ENCODE measurements around the gene RAB38.

RAB38 gene

DNA sequence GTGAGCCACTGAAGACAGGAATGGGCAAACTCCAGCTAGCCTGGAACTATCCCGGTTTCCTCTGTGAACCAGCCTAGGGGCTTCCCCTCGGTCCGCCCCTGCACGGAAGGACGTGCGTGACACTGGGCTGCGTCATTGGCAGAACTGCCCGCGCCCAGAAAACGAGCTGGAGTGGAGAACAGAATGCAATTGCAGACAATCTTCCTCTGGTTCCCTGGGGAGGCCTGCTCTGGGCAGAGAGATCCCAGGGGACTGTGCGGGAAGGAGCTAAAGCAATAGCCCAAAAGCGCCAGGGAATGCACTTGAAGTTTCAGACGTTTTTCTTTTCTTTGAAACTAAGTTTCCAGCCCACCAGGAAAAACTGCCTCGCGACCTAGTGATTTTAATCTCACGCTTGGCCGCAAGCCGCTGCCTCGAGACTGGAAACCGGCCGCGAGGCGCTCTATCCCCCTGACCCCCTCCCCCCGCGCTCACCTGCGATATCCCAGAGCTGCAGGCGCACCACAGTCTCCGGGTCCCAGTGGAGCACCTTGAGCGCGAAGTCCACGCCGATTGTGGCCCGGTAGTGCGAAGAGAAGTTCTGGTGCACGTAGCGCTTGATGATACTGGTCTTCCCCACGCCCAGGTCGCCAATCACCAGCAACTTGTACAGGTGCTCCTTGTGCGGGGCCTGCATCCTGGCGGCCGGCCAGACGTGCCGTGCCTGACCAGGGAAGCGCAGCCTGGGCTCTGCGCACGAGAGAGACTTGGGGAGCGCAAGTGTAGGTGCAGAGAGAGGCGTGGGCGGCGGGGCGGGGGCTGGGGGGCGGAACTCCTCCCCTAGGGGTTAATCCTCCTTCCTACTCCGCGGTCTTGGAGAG is at the start of gene RAB38:
TSS of gene RAB38 (minus strand) at position 735 of the 860 bp plus-strand sequence. CDS start at position 676, 59 bp downstream.
- ChIA-PET POLR2A (no interaction called here), CTCF (no interaction called here)
- DNase-seq (ENCODE audit: extremely low spot score): peak; percentile 18
- no peak for TF ChIP-seq ZNF384 (IDR thresholded peaks at IDR 0.05)
- no peak for TF ChIP-seq HDGF (IDR thresholded peaks at IDR 0.05; ENCODE audit: borderline replicate concordance)
- no peak for TF ChIP-seq ELF4 (IDR thresholded peaks at IDR 0.05)
- TF ChIP-seq TARDBP (IDR thresholded peaks at IDR 0.05): no peak
- no peak for TF ChIP-seq FOXA1 (IDR thresholded peaks at IDR 0.05)
- TF ChIP-seq CTBP1 (IDR thresholded peaks at IDR 0.05; ENCODE audit: borderline replicate concordance): no peak
- TF ChIP-seq LEF1 (IDR thresholded peaks at IDR 0.05; ENCODE audit: borderline replicate concordance): no peak
- no peak for TF ChIP-seq SP1 (IDR thresholded peaks at IDR 0.05)
- no peak for TF ChIP-seq FOXM1 (IDR thresholded peaks at IDR 0.05; ENCODE audit: borderline replicate concordance)
- TF ChIP-seq, protein P1, sequence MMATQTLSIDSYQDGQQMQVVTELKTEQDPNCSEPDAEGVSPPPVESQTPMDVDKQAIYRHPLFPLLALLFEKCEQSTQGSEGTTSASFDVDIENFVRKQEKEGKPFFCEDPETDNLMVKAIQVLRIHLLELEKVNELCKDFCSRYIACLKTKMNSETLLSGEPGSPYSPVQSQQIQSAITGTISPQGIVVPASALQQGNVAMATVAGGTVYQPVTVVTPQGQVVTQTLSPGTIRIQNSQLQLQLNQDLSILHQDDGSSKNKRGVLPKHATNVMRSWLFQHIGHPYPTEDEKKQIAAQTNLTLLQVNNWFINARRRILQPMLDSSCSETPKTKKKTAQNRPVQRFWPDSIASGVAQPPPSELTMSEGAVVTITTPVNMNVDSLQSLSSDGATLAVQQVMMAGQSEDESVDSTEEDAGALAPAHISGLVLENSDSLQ (IDR thresholded peaks at IDR 0.05): no peak
- TF ChIP-seq NFRKB (IDR thresholded peaks at IDR 0.05): no peak
- no peak for TF ChIP-seq L3MBTL2 (conservative IDR thresholded peaks at IDR 0.05)
- TF ChIP-seq ARNT (IDR thresholded peaks at IDR 0.05): no peak
- no peak for TF ChIP-seq SUZ12 (IDR thresholded peaks at IDR 0.05)
- no peak for TF ChIP-seq FOXK2 (IDR thresholded peaks at IDR 0.05)
- TF ChIP-seq BHLHE40 (IDR thresholded peaks at IDR 0.05; ENCODE audit: borderline replicate concordance): no peak

DNA sequence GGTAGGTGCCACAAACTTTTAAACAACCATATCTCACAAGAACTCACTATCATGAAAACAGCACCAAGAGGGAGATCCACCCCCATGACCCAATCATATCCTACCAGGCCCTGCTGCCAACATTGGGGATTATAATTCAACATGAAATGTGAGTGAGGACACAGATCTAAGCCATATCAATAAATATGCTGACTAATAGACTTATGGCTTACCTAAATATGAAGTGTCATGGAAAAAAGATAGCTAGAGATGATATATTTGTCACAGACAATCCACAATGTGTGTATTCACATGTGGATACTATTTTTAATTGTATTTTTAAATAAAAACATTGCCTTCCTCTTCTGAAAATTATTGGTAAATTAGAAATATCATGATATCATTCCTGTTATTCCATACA is 38.2 kb upstream of the RAB38 start:
- POLR2A ChIA-PET: no interaction called here

DNA sequence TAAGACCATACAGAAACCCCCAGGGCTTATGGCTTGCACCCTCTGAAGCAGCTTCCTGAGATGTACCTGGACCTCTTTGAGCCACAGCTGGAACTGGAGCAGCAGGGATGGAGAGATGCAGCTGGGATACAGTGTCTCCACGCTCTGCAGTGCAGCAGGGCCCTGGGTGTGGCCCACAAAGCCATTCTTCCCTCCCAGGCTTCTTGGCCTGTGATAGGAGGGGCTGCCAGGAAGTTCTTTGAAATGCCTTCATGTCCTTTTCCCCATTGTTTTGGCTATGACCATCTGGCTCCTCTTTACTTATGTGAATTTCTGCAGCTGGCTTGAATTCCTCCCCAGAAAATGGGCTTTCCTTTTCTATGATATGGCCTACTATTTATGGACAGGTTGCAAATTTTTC is 37.1 kb upstream of the RAB38 start:
- POLR2A ChIA-PET: no interaction called here
- TF ChIP-seq L3MBTL2 (conservative IDR thresholded peaks at IDR 0.05) (no peak), ELF4 (IDR thresholded peaks at IDR 0.05) (no peak), CTBP1 (IDR thresholded peaks at IDR 0.05; ENCODE audit: borderline replicate concordance) (no peak), ARNT (IDR thresholded peaks at IDR 0.05) (no peak), HDGF (IDR thresholded peaks at IDR 0.05; ENCODE audit: borderline replicate concordance) (no peak), NFRKB (IDR thresholded peaks at IDR 0.05) (no peak)
- no peak for DNase-seq (ENCODE audit: extremely low spot score)
- CTCF ChIA-PET: no interaction called here

More for the DNA sequence above, 38.2 kb upstream of the RAB38 start:
- CTCF ChIA-PET: no interaction called here
- TF ChIP-seq CTBP1 (IDR thresholded peaks at IDR 0.05; ENCODE audit: borderline replicate concordance) (no peak), LEF1 (IDR thresholded peaks at IDR 0.05; ENCODE audit: borderline replicate concordance) (no peak), ZNF384 (IDR thresholded peaks at IDR 0.05) (no peak), L3MBTL2 (conservative IDR thresholded peaks at IDR 0.05) (no peak), SUZ12 (IDR thresholded peaks at IDR 0.05) (no peak), SP1 (IDR thresholded peaks at IDR 0.05) (no peak), FOXM1 (IDR thresholded peaks at IDR 0.05; ENCODE audit: borderline replicate concordance) (no peak), FOXK2 (IDR thresholded peaks at IDR 0.05) (no peak), NFRKB (IDR thresholded peaks at IDR 0.05) (no peak), BHLHE40 (IDR thresholded peaks at IDR 0.05; ENCODE audit: borderline replicate concordance) (no peak), HDGF (IDR thresholded peaks at IDR 0.05; ENCODE audit: borderline replicate concordance) (no peak), ARNT (IDR thresholded peaks at IDR 0.05) (no peak), TARDBP (IDR thresholded peaks at IDR 0.05) (no peak), FOXA1 (IDR thresholded peaks at IDR 0.05) (no peak)
- TF ChIP-seq, protein P1 (IDR thresholded peaks at IDR 0.05): no peak
- DNase-seq (ENCODE audit: extremely low spot score): no peak

DNA sequence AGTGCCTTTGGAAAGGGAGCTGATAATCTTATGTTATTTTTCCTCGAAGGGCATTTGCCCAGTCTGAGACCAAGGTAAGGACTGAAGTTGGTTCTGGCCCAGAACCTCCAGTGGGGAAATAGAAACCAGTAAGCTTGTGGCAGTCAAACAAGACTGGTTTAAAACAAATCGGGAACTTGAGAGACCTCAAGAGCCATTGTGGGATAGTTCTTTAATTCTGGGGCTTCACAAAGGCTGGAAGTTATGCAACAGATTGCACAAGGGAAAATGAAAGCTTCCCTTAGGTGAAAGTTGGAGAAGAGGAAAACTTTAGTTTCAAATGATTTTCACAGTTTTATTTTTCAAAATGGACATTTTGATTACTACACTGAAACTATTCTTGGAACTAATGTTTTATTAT is 33.5 kb upstream of the RAB38 start:
- TF ChIP-seq LEF1 (IDR thresholded peaks at IDR 0.05; ENCODE audit: borderline replicate concordance): no peak
- no peak for TF ChIP-seq ARNT (IDR thresholded peaks at IDR 0.05)
- no peak for TF ChIP-seq CTBP1 (IDR thresholded peaks at IDR 0.05; ENCODE audit: borderline replicate concordance)
- no peak for TF ChIP-seq SUZ12 (IDR thresholded peaks at IDR 0.05)
- TF ChIP-seq, protein P1 (IDR thresholded peaks at IDR 0.05): no peak
- no peak for TF ChIP-seq FOXM1 (IDR thresholded peaks at IDR 0.05; ENCODE audit: borderline replicate concordance)
- TF ChIP-seq TARDBP (IDR thresholded peaks at IDR 0.05): no peak
- no peak for TF ChIP-seq FOXK2 (IDR thresholded peaks at IDR 0.05)
- no peak for TF ChIP-seq BHLHE40 (IDR thresholded peaks at IDR 0.05; ENCODE audit: borderline replicate concordance)
- TF ChIP-seq HDGF (IDR thresholded peaks at IDR 0.05; ENCODE audit: borderline replicate concordance): no peak
- no peak for TF ChIP-seq SP1 (IDR thresholded peaks at IDR 0.05)
- TF ChIP-seq NFRKB (IDR thresholded peaks at IDR 0.05): no peak
- no peak for TF ChIP-seq ZNF384 (IDR thresholded peaks at IDR 0.05)
- no peak for TF ChIP-seq L3MBTL2 (conservative IDR thresholded peaks at IDR 0.05)
- CTCF ChIA-PET: no interaction called here
- DNase-seq (ENCODE audit: extremely low spot score): no peak
- POLR2A ChIA-PET: no interaction called here

DNA sequence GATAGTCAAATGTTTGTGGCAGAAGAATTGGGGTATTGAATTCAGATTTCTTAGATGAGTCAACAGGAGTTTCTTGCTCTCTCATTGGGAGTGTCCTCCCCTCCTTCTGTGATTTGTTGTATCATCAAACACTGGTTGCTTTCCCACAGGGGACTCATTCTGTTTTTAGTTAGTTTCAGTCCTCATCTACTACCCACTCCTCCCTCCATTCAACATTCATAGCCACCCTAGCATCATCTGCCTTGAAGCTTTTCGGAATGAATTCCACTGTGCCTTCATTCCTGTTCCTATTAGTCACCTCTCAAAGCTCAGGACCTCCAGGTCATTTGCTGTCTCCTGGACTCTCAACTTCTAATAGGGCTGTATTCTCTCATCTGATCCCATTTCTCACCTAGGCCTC is 31.5 kb upstream of the RAB38 start:
- DNase-seq (ENCODE audit: extremely low spot score): no peak
- ChIA-PET POLR2A (no interaction called here), CTCF (no interaction called here)
- TF ChIP-seq FOXA1 (IDR thresholded peaks at IDR 0.05) (no peak), SP1 (IDR thresholded peaks at IDR 0.05) (no peak), LEF1 (IDR thresholded peaks at IDR 0.05; ENCODE audit: borderline replicate concordance) (no peak), SUZ12 (IDR thresholded peaks at IDR 0.05) (no peak), HDGF (IDR thresholded peaks at IDR 0.05; ENCODE audit: borderline replicate concordance) (no peak), NFRKB (IDR thresholded peaks at IDR 0.05) (no peak), ELF4 (IDR thresholded peaks at IDR 0.05) (no peak), FOXM1 (IDR thresholded peaks at IDR 0.05; ENCODE audit: borderline replicate concordance) (no peak), BHLHE40 (IDR thresholded peaks at IDR 0.05; ENCODE audit: borderline replicate concordance) (no peak), L3MBTL2 (conservative IDR thresholded peaks at IDR 0.05) (no peak), TARDBP (IDR thresholded peaks at IDR 0.05) (no peak)
- TF ChIP-seq, protein P1 (IDR thresholded peaks at IDR 0.05): no peak
